Neural cell (in vitro differentiated cells): Measurements from ENCODE around the gene MAP2K7. TPM values are rescaled to one million over a fixed set of nuclear protein-coding genes. Genes with fewer than 3 reads are reported as not detected.

Experiments used
- H2AFZ ChIP-seq: fragments of 200-600, 300-800 bp; sonication (generic), shearing (Covaris generic); 2 replicates; pipeline ENCODE4 v1.6.0; 2014; ENCODE audit warnings: low read depth, mild to moderate bottlenecking, antibody characterized with exemption, low read length, moderate library complexity
- H3F3A ChIP-seq: fragments of 200-600 bp; shearing (Covaris generic); 2 replicates; pipeline ENCODE4 v1.6.1; 2016; ENCODE audit warnings: mild to moderate bottlenecking, moderate library complexity, mixed read lengths, antibody characterized with exemption, low read length; ENCODE audit not compliant: insufficient read depth, poor library complexity, severe bottlenecking
- H3K27ac ChIP-seq: fragments of 200-600, 300-800 bp; sonication (generic), shearing (Covaris generic); 2 replicates; pipeline ENCODE4 v1.5.1; 2014; ENCODE audit warnings: mild to moderate bottlenecking, low read length, moderate library complexity
- H3K27me3 ChIP-seq: fragments of 300-800, 200-600 bp; sonication (generic), shearing (Covaris generic); 2 replicates; pipeline ENCODE4 v1.6.0; 2014; ENCODE audit warnings: mild to moderate bottlenecking, low read depth, low read length, moderate library complexity; ENCODE audit not compliant: insufficient read depth
- H3K36me3 ChIP-seq: fragments of 300-800, 200-600 bp; sonication (generic), shearing (Covaris generic); 2 replicates; pipeline ENCODE4 v1.5.1; 2014; ENCODE audit warnings: mild to moderate bottlenecking, antibody characterized with exemption, low read length, moderate library complexity; ENCODE audit not compliant: insufficient read depth
- H3K4me2 ChIP-seq: fragments of 300-800, 200-600 bp; sonication (generic), shearing (Covaris generic); 2 replicates; pipeline ENCODE4 v1.6.0; 2014; ENCODE audit warnings: mild to moderate bottlenecking, low read length
- H3K4me3 ChIP-seq: fragments of 300-800, 200-600 bp; sonication (generic), shearing (Covaris generic); 2 replicates; pipeline ENCODE4 v1.5.1; 2014; ENCODE audit warnings: mild to moderate bottlenecking, low read length, moderate library complexity
- H3K79me2 ChIP-seq: fragments of 200-600 bp; shearing (Covaris generic); replicated peaks from 2 replicates; pipeline ENCODE4 v1.6.0; 2014; ENCODE audit warnings: mild to moderate bottlenecking, low read length, moderate library complexity; ENCODE audit not compliant: insufficient read depth
- H3K9ac ChIP-seq: fragments of 300-800, 200-600 bp; sonication (generic), shearing (Covaris generic); 2 replicates; pipeline ENCODE4 v1.6.1; 2016; ENCODE audit warnings: mild to moderate bottlenecking, low read length, mixed read lengths
- H3K9me2 ChIP-seq: fragments of 200-600 bp; shearing (Covaris generic); 2 replicates; pipeline ENCODE4 v1.6.1; 2016; ENCODE audit warnings: mild to moderate bottlenecking, low read length, mixed read lengths; ENCODE audit not compliant: insufficient read depth
- H3K9me3 ChIP-seq: fragments of 200-600, 300-800 bp; sonication (generic), shearing (Covaris generic); 2 replicates; pipeline ENCODE4 v1.6.1; 2016; ENCODE audit warnings: mild to moderate bottlenecking, mixed run types, low read length, moderate library complexity, mixed read lengths
- H4K20me1 ChIP-seq: fragments of 200-600 bp; shearing (Covaris generic); 2 replicates; pipeline ENCODE4 v1.6.1; 2016; ENCODE audit warnings: mild to moderate bottlenecking, mixed run types; ENCODE audit not compliant: insufficient read depth
- CTCF ChIP-seq: fragments of 450-650 bp; IDR thresholded peaks from 2 replicates; pipeline ENCODE4 v1.5.1; 2014; ENCODE audit warnings: antibody characterized with exemption, mild to moderate bottlenecking, moderate library complexity; ENCODE audit not compliant: poor library complexity, severe bottlenecking
- EP300 ChIP-seq: fragments of 450-650 bp; conservative IDR thresholded peaks from 2 replicates; pipeline ENCODE4 v1.6.1; 2014; ENCODE audit warnings: antibody characterized with exemption, mild to moderate bottlenecking, moderate library complexity; ENCODE audit not compliant: poor library complexity, severe bottlenecking
- EZH2 ChIP-seq: fragments of 200-600, 300-800 bp; shearing (Covaris generic), sonication (generic); IDR thresholded peaks from 2 replicates; pipeline ENCODE4 v1.6.1; 2014; ENCODE audit warnings: antibody characterized with exemption, low read length, borderline replicate concordance, mild to moderate bottlenecking; ENCODE audit not compliant: insufficient read depth, poor library complexity, severe bottlenecking
- MXI1 ChIP-seq: fragments of 450-650 bp; conservative IDR thresholded peaks from 2 replicates; pipeline ENCODE4 v1.6.1; 2014; ENCODE audit warnings: antibody characterized with exemption, mild to moderate bottlenecking; ENCODE audit not compliant: poor library complexity, severe bottlenecking
- POLR2AphosphoS5 ChIP-seq: IDR thresholded peaks from 2 replicates; pipeline ENCODE4 v1.6.1; 2012
- RAD21 ChIP-seq: fragments of 450-650 bp; conservative IDR thresholded peaks from 2 replicates; pipeline ENCODE4 v1.6.1; 2014; ENCODE audit warnings: antibody characterized with exemption, mild to moderate bottlenecking, moderate library complexity
- SMC3 ChIP-seq: fragments of 450-650 bp; conservative IDR thresholded peaks from 2 replicates; pipeline ENCODE4 v1.6.1; 2014; ENCODE audit warnings: antibody characterized with exemption, mild to moderate bottlenecking, moderate library complexity; ENCODE audit not compliant: poor library complexity
- TAF1 ChIP-seq: IDR thresholded peaks from 2 replicates; pipeline ENCODE4 v1.6.1; 2012; ENCODE audit warnings: low read depth
- polyA plus RNA-seq: library from polyadenylated mRNA; depleted of rRNA; stranded (reverse); fragments of >200 nt; gene quantifications from 2 replicates; pipeline ENCODE4 v1.2.3, GENCODE V29; 2014
- TF ChIP-seq, protein P1 (sequence below): IDR thresholded peaks from 2 replicates; pipeline ENCODE4 v1.6.1; 2012; ENCODE audit warnings: borderline replicate concordance

MAP2K7 gene
- polyA plus RNA-seq, 1 donor from 2014 or later = 9.2 TPM

DNA sequence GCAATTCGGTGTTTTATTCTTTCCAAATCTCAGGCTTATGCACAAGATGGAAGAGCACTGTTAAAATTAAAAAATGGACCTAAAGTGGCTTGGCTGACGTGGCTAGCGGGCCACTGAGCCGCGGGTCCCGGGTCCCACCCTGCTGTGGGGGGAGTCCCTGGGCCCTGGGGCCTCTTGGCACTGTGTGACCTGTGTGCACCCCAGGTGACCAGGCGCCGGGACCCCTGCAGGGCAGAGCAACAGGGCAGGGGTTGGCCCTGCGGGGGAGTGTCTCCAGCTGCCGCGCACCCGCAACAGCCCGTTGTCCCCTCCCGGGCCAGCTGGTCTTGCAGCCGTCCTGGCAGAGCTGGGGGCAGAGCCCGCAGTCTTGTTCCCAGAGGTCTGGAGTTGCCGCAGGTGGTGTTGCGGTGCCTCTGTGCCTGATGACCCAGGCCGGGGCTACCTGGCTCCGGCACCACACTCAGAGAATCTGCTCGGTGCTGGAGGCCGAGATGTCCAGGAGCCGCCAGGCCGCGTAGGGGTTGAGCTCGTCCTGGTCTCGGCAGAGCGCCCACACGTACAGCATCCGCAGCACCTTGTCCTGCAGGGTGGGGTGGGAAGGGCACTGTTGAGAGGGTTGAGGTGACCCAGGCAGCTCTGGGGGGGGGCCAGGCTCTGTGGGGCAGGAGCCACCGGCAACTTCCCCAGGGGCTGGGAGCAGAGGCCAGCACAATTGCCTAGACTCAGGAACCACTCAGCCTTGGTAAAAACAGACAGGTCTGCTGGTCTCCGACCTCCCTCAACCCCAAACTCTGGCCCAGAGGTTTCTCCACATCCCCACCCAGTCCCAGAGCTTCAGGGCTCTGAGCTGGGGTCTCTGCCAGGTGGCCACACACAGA is 23.3 kb downstream of the MAP2K7 start:
- no peaks in the 10 kb centered on the region for H3K9me2 ChIP-seq
- peak overlapping the region; percentile 56 for H3K27ac ChIP-seq
- TF ChIP-seq TAF1 (no peak), EZH2 (no peak), SMC3 (no peak), CTCF (no peak), MXI1 (no peak), POLR2AphosphoS5 (no peak), EP300 (no peak)
- TF ChIP-seq, protein P1, sequence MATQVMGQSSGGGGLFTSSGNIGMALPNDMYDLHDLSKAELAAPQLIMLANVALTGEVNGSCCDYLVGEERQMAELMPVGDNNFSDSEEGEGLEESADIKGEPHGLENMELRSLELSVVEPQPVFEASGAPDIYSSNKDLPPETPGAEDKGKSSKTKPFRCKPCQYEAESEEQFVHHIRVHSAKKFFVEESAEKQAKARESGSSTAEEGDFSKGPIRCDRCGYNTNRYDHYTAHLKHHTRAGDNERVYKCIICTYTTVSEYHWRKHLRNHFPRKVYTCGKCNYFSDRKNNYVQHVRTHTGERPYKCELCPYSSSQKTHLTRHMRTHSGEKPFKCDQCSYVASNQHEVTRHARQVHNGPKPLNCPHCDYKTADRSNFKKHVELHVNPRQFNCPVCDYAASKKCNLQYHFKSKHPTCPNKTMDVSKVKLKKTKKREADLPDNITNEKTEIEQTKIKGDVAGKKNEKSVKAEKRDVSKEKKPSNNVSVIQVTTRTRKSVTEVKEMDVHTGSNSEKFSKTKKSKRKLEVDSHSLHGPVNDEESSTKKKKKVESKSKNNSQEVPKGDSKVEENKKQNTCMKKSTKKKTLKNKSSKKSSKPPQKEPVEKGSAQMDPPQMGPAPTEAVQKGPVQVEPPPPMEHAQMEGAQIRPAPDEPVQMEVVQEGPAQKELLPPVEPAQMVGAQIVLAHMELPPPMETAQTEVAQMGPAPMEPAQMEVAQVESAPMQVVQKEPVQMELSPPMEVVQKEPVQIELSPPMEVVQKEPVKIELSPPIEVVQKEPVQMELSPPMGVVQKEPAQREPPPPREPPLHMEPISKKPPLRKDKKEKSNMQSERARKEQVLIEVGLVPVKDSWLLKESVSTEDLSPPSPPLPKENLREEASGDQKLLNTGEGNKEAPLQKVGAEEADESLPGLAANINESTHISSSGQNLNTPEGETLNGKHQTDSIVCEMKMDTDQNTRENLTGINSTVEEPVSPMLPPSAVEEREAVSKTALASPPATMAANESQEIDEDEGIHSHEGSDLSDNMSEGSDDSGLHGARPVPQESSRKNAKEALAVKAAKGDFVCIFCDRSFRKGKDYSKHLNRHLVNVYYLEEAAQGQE = no peak
- H3K9me3 ChIP-seq = no peaks in the 10 kb centered on the region
- H3K4me2 ChIP-seq = peak overlapping the region; percentile 34
- H3K36me3 ChIP-seq = no peaks in the 10 kb centered on the region
- peak overlapping the region; percentile 67 for H3K9ac ChIP-seq
- no peaks in the 10 kb centered on the region for H3K27me3 ChIP-seq
- peaks cover 14% of the 10 kb centered on the region for H3K79me2 ChIP-seq
- no peaks in the 10 kb centered on the region for H3F3A ChIP-seq
- H3K4me3 ChIP-seq = peak overlapping the region; percentile 67
- peaks cover 10% of the 10 kb centered on the region for H4K20me1 ChIP-seq
- no peak overlapping the region for H2AFZ ChIP-seq

DNA sequence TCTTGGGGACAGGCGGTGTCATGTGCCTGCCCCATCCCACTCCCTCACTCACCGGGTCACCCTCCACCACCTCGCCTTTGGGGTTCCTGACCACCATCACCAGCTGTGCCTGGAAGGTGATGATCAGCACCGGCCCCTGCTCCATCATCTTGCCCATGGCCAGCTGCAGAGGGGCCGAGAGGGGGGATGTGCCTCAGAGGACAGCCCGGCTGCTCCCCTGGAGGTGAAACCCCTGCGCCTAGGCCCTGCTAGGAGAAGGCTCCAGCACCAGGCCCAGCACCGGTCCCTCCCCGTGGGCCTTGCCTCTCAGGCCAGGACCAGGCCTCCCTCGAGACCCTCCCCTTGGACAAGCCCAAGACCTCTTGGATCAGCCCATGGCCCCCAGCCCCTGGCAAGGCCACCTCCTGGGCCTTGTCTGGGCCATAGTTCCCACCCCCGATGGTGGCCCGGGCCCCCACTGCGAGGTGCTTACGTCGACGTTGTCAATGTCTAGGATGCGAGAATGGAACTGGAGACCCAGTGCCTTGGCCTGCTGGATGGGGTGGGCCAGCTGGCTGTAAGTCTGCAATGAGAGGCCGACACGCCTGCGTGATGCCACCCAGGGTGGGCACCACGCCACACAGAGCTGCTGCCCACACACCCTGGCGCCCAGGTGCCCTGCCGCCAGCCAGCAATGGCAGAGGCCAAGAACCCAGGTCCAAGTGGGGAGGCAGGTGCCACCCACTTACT is 24.1 kb downstream of the MAP2K7 start:
- H3K79me2 ChIP-seq = peaks cover 14% of the 10 kb centered on the region
- H3K9me2 ChIP-seq = no peaks in the 10 kb centered on the region
- no peaks in the 10 kb centered on the region for H3K36me3 ChIP-seq
- H4K20me1 ChIP-seq = peaks cover 10% of the 10 kb centered on the region
- H3K4me2 ChIP-seq = no peak overlapping the region
- H3K27me3 ChIP-seq = no peaks in the 10 kb centered on the region
- H3F3A ChIP-seq = no peaks in the 10 kb centered on the region
- H3K9me3 ChIP-seq = no peaks in the 10 kb centered on the region
- TF ChIP-seq EZH2 = no peak
- TF ChIP-seq CTCF = no peak
- no peak for TF ChIP-seq MXI1
- TF ChIP-seq, protein P1 = no peak
- TF ChIP-seq RAD21 = no peak
- TF ChIP-seq POLR2AphosphoS5 = no peak
- no peak for TF ChIP-seq SMC3
- no peak for TF ChIP-seq EP300
- no peak for TF ChIP-seq TAF1
- H2AFZ ChIP-seq = no peak overlapping the region
- no peak overlapping the region for H3K4me3 ChIP-seq
- no peak overlapping the region for H3K27ac ChIP-seq
- no peak overlapping the region for H3K9ac ChIP-seq
